ENCODE data around the gene CDH4.

- TF ChIP-seq POLR2A (IDR thresholded peaks at IDR 0.05; ENCODE audit: control extremely low read depth in 1 of 2, low read depth in 2 of 2, low read length in 2 of 2) (no peak), EP300 (IDR thresholded peaks at IDR 0.05; ENCODE audit: borderline replicate concordance in 1 of 2, low read depth in 2 of 2, low read length in 2 of 2) (no peak), EZH2 (IDR thresholded peaks at IDR 0.05; ENCODE audit: low read depth, low read length, severe bottlenecking) (no peak), POLR2AphosphoS5 (IDR thresholded peaks at IDR 0.05; ENCODE audit: low read depth, low read length) (no peak), BCL11A (IDR thresholded peaks at IDR 0.05; ENCODE audit: low read depth in 2 of 2, low read length in 2 of 2) (no peak)
- TF ChIP-seq, protein P1, sequence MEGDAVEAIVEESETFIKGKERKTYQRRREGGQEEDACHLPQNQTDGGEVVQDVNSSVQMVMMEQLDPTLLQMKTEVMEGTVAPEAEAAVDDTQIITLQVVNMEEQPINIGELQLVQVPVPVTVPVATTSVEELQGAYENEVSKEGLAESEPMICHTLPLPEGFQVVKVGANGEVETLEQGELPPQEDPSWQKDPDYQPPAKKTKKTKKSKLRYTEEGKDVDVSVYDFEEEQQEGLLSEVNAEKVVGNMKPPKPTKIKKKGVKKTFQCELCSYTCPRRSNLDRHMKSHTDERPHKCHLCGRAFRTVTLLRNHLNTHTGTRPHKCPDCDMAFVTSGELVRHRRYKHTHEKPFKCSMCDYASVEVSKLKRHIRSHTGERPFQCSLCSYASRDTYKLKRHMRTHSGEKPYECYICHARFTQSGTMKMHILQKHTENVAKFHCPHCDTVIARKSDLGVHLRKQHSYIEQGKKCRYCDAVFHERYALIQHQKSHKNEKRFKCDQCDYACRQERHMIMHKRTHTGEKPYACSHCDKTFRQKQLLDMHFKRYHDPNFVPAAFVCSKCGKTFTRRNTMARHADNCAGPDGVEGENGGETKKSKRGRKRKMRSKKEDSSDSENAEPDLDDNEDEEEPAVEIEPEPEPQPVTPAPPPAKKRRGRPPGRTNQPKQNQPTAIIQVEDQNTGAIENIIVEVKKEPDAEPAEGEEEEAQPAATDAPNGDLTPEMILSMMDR (IDR thresholded peaks at IDR 0.05; ENCODE audit: control extremely low read depth in 1 of 3, insufficient read depth in 1 of 3, low read depth in 1 of 3, low read length in 3 of 3), result no peak
Measured at GRCh38 chr20:61411743-61412142, 159.7 kb downstream of the CDH4 start.

All from H1 (cell line).